AG04450 (cell line): ENCODE data around the gene SLC4A2. TPM values are rescaled to one million over a fixed set of nuclear protein-coding genes. Genes with fewer than 3 reads are reported as not detected.

Source experiments
- CTCF ChIA-PET: fragments of 300-600, 350-600 bp; formaldehyde crosslinking; extraction: SDS; loops from one replicate; lab custom pipeline; 2022; ENCODE audit warnings: antibody characterized with exemption, inconsistent platforms; lab: Charles Lee
- POLR2A ChIA-PET: fragments of 350-600 bp; formaldehyde crosslinking; extraction: SDS; loops from one replicate; lab custom pipeline; 2021; ENCODE audit warnings: antibody characterized with exemption, inconsistent platforms; lab: Yijun Ruan, JAX
- DNase-seq: peaks from one replicate; pipeline ENCODE4 v3.0.0-alpha.2; 2011; ENCODE audit warnings: low read depth, low spot score
- H3K27ac ChIP-seq: one replicate; pipeline ENCODE4 v1.5.1; 2012; ENCODE audit warnings: low read depth, low read length, control low read depth
- H3K27me3 ChIP-seq: one replicate; pipeline ENCODE4 v1.6.0; 2012; ENCODE audit warnings: low read length; ENCODE audit not compliant: control insufficient read depth, insufficient read depth
- H3K4me3 ChIP-seq: 2 replicates; pipeline ENCODE4 v1.5.1; 2011; ENCODE audit warnings: mild to moderate bottlenecking, low read depth, low read length, control low read depth
- H3K9me3 ChIP-seq: 2 replicates; pipeline ENCODE4 v1.5.1; 2012; ENCODE audit warnings: low read length; ENCODE audit not compliant: control insufficient read depth, insufficient read depth
- CTCF ChIP-seq: IDR thresholded peaks from 2 replicates; pipeline ENCODE4 v1.5.1; 2011; ENCODE audit warnings: low read depth, low read length, control low read depth, inconsistent platforms
- polyA plus RNA-seq: library from polyadenylated mRNA; depleted of rRNA; stranded (reverse); fragments of >200 nt; gene quantifications from 2 replicates; pipeline ENCODE4 v1.2.3, GENCODE V29; 2011

SLC4A2 gene
- polyA plus RNA-seq, 1 experiment = 40.5 TPM

DNA sequence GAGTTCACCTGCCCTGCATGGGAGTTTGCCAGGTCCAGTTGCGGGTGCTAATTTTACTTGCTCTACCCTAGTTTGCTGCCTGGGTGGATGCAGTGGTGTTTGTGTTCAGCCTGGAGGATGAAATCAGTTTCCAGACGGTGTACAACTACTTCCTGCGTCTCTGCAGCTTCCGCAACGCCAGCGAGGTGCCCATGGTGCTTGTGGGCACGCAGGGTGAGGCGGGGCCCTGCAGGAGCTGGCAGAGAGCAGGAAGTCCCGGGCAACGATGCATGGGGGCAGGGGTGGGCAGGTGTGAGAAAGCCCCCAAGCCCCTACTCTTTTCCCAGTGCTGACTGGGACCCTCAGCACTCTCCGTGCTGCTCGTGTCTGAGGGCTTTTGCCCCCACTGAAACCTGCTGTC is 58.2 kb downstream of the SLC4A2 start:
- ChIA-PET CTCF (interaction anchor here (0.6 kb wide), 2 partner anchors 23 to 152 kb away, joined by 4 to 5 read pairs; no protein-coding TSS in a partner anchor), POLR2A (no interaction called here)
- no peak for DNase-seq
- Histone ChIP-seq H3K9me3 (no peaks in the 10 kb centered on the region), H3K4me3 (no peak overlapping the region), H3K27ac (no peak overlapping the region), H3K27me3 (no peaks in the 10 kb centered on the region)
- TF ChIP-seq CTCF = no peak

- H3K27me3 ChIP-seq = no peaks in the 10 kb centered on the region
- ChIA-PET POLR2A (no interaction called here), CTCF (interaction anchor here (0.6 kb wide), 1 partner anchor 386 kb away, joined by 3 read pairs; no protein-coding TSS in a partner anchor)
- H3K4me3 ChIP-seq = no peak overlapping the region
- no peaks in the 10 kb centered on the region; the same call in 1 of the 2 replicates for H3K9me3 ChIP-seq
- TF ChIP-seq CTCF = no peak
- no peak overlapping the region for H3K27ac ChIP-seq
- DNase-seq = no peak
Measured at GRCh38 chr7:151118108-151119054, 59.0 kb downstream of the SLC4A2 start.

DNA sequence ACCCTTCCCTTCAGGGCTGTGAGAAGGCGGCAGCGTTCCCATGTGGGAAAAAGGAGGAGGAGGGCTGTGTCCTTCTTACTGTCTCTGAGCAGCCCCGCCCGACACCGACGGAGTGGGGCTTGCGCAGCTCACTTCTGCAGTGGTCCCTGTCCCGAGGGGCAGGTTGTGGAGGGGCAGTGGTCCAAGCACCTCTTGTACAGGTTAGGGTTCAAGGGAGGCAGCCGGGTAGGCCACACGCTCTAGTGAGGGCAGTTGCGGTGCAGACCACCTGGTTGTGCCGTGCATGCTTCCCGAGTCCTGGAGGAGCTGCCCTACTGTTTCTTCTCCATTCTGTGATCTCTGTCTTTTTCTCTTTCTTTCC is 59.6 kb downstream of the SLC4A2 start:
- POLR2A ChIA-PET = no interaction called here
- CTCF ChIA-PET = interaction anchor here (0.6 to 1.3 kb wide), 2 partner anchors 8 to 386 kb away, joined by 3 to 5 read pairs; no protein-coding TSS in a partner anchor
- no peak overlapping the region for H3K4me3 ChIP-seq
- no peak for DNase-seq
- no peak overlapping the region for H3K27ac ChIP-seq
- no peaks in the 10 kb centered on the region for H3K27me3 ChIP-seq
- H3K9me3 ChIP-seq = no peaks in the 10 kb centered on the region; the same call in 1 of the 2 replicates
- TF ChIP-seq CTCF = no peak

DNA sequence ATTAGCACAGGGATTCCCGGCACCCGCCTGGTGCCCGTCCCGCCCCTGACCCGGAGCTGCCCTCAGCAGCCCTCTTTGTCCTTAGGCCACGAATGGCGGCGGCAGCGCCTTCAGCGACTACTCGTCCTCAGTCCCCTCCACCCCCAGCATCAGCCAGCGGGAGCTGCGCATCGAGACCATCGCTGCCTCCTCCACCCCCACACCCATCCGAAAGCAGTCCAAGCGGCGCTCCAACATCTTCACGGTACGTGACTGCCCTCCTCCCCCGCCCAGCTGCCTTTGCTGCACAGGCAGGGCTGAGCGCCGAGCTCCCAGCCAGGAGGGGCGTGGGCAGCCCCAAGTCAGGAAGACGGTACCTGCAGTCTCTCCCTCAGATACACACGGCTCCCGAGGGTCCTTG is 60.5 kb downstream of the SLC4A2 start:
- no peak for TF ChIP-seq CTCF
- Histone ChIP-seq H3K4me3 (no peak overlapping the region), H3K27ac (no peak overlapping the region), H3K27me3 (no peaks in the 10 kb centered on the region), H3K9me3 (no peaks in the 10 kb centered on the region; the same call in 1 of the 2 replicates)
- POLR2A ChIA-PET = no interaction called here
- no peak for DNase-seq
- CTCF ChIA-PET = interaction anchor here (0.9 to 1.4 kb wide), 3 partner anchors 9 to 124 kb away, joined by 3 to 5 read pairs (median 4); no protein-coding TSS in a partner anchor

DNA sequence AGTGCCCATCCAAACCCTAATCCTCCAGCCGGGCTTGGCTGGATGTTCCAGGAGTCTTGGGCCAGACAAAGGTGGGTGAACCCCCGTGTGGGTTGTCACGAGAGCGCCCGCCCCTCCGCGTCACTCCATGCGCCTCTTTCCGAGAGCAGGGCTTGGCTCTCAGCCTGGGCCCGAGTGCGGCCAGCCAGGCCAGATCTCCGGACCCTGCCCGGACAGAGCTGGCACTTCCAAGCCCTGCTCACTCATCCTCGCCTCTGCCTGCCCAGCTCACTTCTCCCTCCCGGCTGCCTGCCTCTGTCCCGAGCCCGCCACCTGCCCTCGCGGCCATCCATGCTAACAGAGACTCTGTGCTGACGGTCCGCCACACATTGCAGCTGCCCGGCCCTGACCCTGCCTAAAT is 61.5 kb downstream of the SLC4A2 start:
- TF ChIP-seq CTCF = no peak
- DNase-seq = no peak
- Histone ChIP-seq H3K27ac (no peak overlapping the region), H3K27me3 (no peaks in the 10 kb centered on the region), H3K4me3 (no peak overlapping the region), H3K9me3 (no peaks in the 10 kb centered on the region; the same call in 1 of the 2 replicates)
- ChIA-PET POLR2A (no interaction called here), CTCF (interaction anchor here (0.9 to 1.4 kb wide), 3 partner anchors 11 to 123 kb away, joined by 3 to 4 read pairs (median 4); no protein-coding TSS in a partner anchor)
